ENCODE data around the gene C6orf62. TPM values are rescaled to one million over a fixed set of nuclear protein-coding genes. Genes with fewer than 3 reads are reported as not detected.
"Not testable (repeated sequence)": the region's sequence is repeated elsewhere in the genome, so short reads cannot be mapped to it uniquely, and the experiment has no call there.

The C6orf62 gene
- total RNA-seq, 1 experiment from 2014 or later = 114 TPM

GRCh38 chr6:24662236-24662635 lies 56.7 kb downstream of the C6orf62 start:
- no peak for DNase-seq (ENCODE audit: low read depth, low spot score)
- in situ Hi-C loops (cut with HindIII; ENCODE audit: low pct_unique_long_range_greater_than_20kb, low sequenced_read_pairs) = no loop called here

GRCh38 chr6:24661759-24662158 lies 57.2 kb downstream of the C6orf62 start:
- in situ Hi-C loops (cut with HindIII; ENCODE audit: low pct_unique_long_range_greater_than_20kb, low sequenced_read_pairs) = not testable (repeated sequence)

GRCh38 chr6:24660105-24660504 lies 58.8 kb downstream of the C6orf62 start:
- in situ Hi-C loops (cut with HindIII; ENCODE audit: low pct_unique_long_range_greater_than_20kb, low sequenced_read_pairs) = no loop called here
- no peak for DNase-seq (ENCODE audit: low read depth, low spot score)

More at GRCh38 chr6:24661759-24662158, 57.2 kb downstream of the C6orf62 start:
- not testable (repeated sequence) for DNase-seq (ENCODE audit: low read depth, low spot score)

- DNase-seq (ENCODE audit: low read depth, low spot score) = no peak
- in situ Hi-C loops (cut with HindIII; ENCODE audit: low pct_unique_long_range_greater_than_20kb, low sequenced_read_pairs) = no loop called here
Observed at GRCh38 chr6:24659561-24659960, 59.4 kb downstream of the C6orf62 start.

GRCh38 chr6:24658573-24659560 lies 60.1 kb downstream of the C6orf62 start:
- DNase-seq (ENCODE audit: low read depth, low spot score) = peak; percentile 58
- in situ Hi-C loops (cut with HindIII; ENCODE audit: low pct_unique_long_range_greater_than_20kb, low sequenced_read_pairs) = no loop called here

GRCh38 chr6:24655215-24655614 lies 63.7 kb downstream of the C6orf62 start:
- no peak for DNase-seq (ENCODE audit: low read depth, low spot score)
- in situ Hi-C loops (cut with HindIII; ENCODE audit: low pct_unique_long_range_greater_than_20kb, low sequenced_read_pairs) = no loop called here

Other genes with a start within 250 kb of the C6orf62 start
- 0.55 and 1.1 TPM in 2 replicates for gene GPLD1, start 229.6 kb downstream of the C6orf62 start, total RNA-seq (2014; rRNA removed; shearing (Covaris generic))
- 6.1 and 7.2 TPM in 2 replicates for gene ALDH5A1, start 224.2 kb downstream of the C6orf62 start, total RNA-seq (2014; rRNA removed; shearing (Covaris generic))
- gene KIAA0319, start 73.0 kb downstream of the C6orf62 start, total RNA-seq (2014; rRNA removed; shearing (Covaris generic)) = 0.03 and 0.11 TPM in 2 replicates
- gene TDP2, start 52.3 kb downstream of the C6orf62 start, total RNA-seq (2014; rRNA removed; shearing (Covaris generic)) = 22.0 and 27.1 TPM in 2 replicates
- 27.6 and 34.1 TPM in 2 replicates for gene ACOT13, start 52.1 kb downstream of the C6orf62 start, total RNA-seq (2014; rRNA removed; shearing (Covaris generic))
- gene GMNN, start 55.8 kb upstream of the C6orf62 start, total RNA-seq (2014; rRNA removed; shearing (Covaris generic)) = 74.8 and 78.1 TPM in 2 replicates
- gene ARMH2, start 79.8 kb upstream of the C6orf62 start, total RNA-seq (2014; rRNA removed; shearing (Covaris generic)) = not detected in 2 replicates
- 6.7 and 7.4 TPM in 2 replicates for gene RIPOR2, start 216.8 kb upstream of the C6orf62 start, total RNA-seq (2014; rRNA removed; shearing (Covaris generic))

Measured in SK-MEL-5 (cell line).